Activated CD4-positive, alpha-beta T cell treated with anti-CD3 and anti-CD28 coated beads, Interleukin-2, amount 50 U/mL, for 24 hours (primary cell): ENCODE results near the gene SPTLC3.
"Not testable (repeated sequence)": the region's sequence is repeated elsewhere in the genome, so short reads cannot be mapped to it uniquely, and the experiment has no call there.

Experiments
- DNase-seq, 2 donors: peaks; one replicate each; pipeline ENCODE4 v3.0.0-alpha.2; 2020; ENCODE audit warnings: low read depth in 1 of 2, low spot score in 1 of 2

SPTLC3 gene

DNA sequence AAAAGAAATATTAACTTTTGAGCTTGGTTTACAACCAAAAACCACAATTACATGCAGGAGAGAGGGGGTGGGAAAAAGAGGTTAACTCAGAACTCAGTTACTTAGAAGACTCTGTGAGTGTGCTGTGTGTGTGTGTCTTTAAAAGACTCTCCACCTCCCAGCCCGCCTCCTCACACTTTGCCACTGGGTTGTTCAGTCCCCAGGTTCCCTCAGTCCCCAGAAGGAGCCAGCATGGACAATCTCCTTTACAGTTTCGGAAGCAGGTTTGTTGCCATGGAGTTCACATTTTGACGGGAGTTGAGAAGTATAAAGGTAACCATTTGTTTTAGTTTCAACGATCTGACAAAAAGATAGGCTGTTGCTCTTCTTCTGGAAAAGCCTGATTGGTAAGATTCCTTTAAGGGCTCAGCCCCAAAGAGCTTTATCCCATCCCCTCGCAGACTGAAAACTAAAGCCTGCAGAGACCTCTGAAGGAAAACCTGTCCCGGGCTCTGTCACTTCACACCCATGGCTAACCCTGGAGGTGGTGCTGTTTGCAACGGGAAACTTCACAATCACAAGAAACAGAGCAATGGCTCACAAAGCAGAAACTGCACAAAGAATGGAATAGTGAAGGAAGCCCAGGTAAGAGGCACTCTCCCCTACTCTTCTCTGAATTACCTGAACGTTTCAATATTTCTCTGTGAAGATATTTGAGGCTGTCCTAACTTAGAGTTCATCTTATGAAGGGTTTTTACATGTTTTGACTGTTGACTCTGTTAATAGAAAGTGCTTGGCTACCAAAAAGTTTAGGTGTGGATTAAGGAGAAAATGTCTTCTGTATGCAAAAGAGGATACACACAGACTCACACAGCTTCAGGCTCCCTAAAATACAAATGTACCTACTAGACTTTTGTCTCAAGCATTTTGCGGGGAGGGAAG lies at the start of gene SPTLC3:
SPTLC3 (plus strand) TSS at position 212 of the 921 bp plus-strand sequence; CDS start at position 508, 296 bp downstream.
- DNase-seq, result no peak

DNA sequence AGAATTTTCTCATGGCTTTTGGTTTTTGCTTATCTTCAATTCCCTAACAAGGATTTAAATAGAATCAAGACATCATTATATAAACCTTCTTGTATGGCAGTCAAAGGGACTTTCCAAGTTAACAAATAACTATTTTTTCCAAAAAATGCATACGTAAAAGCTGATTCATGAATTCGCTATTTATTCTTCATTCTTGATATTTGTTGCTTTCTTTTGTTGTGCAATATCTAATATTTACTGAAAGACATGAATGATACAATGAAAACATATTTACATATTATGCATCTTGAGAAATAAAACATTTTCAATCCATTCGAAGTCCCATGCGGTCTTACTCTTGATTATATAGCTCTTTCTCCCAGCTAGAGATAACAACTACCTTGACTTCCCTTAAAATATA lies 47.0 kb upstream of the SPTLC3 start:
- DNase-seq, result no peak

DNA sequence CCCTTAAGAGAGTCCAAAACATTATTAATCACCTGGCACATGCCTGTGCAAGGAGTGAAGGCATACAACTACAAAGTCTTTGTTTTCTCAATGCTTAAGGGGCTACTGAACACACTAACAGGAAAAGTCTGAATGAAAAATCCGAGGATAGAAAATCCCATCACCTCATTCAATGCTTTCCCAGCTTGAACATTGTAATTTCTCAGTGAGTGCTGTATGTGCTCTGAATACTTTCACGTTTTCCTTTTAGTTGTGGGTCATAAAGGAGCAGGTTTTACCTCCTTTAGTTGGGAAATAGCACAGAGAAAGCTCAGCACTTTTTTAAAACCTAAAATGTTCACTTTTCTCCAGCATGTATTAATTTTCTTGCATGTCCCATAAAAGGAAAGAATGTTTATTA lies 45.9 kb upstream of the SPTLC3 start:
- DNase-seq, result no peak

DNA sequence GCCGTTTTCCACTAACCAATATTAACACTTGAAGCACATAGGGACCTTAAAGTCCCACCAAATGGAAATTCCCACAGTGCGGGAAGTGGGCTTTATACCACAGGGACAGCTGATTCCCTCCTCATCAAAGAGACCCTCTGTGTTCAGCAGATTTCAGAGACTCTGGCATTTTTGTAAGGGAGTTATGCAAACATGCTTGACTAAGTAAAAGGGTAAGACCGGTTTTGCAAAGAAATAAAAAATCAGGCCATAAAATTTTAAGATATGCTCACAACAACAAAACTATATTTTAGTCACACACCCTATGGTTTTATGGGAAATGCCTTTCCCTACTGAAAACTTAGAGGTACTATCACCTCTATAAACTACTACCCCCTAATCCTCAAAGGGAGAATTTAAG lies 45.4 kb upstream of the SPTLC3 start:
- DNase-seq, result no peak

DNA sequence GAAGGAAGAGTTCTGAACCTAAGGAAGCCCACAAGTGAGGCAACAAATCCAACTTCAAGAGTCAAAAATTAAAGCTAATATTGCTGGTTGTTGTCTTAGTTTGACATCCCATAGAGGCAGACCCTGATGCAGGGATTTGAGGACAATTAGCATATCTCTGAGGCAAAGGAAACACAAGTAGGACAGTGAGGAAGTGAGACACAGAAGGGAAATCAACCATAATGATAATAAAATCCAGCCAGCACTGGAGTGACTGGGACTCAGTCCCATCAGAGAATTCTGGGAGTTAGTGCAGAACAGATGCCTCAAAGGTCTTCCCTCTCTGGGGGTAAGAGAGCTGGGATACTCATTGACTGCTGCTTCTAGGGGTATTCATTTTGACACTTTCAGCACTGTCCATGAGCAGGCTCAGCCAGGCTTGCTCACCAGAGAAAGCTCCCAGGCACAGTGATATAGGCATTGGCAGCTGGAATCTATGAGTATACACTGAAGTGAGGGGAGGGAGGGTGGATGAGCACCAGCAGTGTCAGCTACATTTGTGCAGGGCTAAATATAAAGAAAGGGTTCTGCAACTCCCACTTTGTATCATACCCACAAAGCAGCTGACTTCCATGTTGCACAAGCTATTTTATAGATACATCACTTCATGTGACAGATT lies 43.4 kb upstream of the SPTLC3 start:
- DNase-seq, result no peak

DNA sequence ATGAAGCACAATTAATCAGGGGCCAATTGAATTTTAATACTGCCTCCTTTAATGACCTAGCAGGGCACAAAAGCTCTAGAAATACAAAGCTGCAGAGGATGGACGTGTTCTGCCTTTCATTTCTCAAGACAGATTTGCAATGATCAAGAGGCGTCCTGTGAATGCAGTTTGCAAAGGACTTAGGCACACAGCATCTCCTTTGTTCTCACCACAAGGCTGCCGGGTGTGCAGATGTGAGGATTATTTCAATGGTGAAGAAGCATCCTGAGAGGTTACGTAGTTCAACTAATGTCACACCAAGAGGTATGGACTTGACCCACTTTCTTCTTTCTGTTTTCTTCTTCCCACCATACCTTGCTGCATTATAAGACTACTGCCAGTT lies 42.9 kb upstream of the SPTLC3 start:
- no peak for DNase-seq

DNA sequence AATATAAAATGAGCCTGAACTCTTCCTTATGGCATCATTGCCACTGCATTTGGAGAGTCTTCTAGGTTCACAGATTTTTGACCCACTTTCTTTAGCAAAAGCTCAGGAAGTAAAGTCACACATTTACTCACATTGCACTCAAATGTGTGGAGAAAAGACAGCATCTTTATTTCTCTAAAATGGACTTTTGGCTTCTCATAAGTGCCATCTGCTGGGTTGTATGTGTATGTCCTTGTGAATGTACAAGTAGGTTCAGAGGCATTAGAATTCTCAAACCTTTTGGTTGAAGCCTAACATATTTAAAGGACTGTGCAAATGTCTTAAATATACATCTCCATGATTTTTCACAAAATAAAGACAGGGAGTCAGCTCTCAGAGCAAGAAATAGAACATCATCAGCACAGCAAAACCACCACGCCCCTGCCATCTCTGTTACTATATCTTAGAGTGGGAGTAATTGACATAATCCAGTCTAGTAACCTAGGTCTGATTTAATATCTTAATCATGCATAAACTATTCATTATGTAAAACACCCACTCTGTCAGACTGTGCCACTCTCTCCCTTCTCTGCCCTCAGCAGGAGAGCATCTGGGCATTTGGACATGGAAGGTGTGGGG lies 42.2 kb upstream of the SPTLC3 start:
- no peak for DNase-seq

DNA sequence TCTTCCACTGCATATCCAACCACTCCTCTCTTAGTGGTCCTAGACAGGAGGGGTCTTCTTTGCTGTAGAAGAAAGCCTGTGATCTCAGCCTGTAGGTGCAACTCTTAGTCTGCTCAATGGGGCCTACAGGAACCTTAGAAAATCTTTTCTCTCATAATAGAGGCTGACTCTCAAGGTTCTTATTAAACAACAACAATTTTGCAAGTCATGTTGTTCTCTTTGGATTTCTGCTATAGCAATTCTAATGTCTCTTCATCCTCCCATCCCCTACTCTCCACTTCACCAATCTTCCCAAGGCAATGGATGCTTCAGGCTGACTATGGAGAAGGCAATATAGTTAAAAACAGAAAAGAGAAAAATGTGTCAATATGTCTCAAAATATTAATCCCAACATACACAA lies 40.8 kb upstream of the SPTLC3 start:
- DNase-seq, result no peak

DNA sequence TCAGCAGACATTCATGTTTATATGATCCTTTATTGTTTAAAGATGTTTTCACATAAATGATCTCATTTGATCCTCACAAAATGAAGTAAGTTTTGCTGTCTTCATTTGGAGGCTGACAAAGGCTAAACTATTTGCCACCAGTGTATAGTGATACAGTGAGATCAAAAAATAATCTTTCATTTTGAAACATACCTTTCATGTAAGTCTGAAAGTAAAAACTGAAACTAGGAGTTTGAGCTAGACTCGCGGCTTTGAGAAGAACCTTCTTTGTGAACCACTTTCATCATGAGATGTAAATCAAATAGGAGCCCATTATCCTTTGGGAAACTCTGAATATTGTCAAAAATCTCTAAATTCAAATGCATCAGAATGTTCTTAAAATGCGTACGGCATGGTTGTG lies 40.3 kb upstream of the SPTLC3 start:
- DNase-seq, result no peak

DNA sequence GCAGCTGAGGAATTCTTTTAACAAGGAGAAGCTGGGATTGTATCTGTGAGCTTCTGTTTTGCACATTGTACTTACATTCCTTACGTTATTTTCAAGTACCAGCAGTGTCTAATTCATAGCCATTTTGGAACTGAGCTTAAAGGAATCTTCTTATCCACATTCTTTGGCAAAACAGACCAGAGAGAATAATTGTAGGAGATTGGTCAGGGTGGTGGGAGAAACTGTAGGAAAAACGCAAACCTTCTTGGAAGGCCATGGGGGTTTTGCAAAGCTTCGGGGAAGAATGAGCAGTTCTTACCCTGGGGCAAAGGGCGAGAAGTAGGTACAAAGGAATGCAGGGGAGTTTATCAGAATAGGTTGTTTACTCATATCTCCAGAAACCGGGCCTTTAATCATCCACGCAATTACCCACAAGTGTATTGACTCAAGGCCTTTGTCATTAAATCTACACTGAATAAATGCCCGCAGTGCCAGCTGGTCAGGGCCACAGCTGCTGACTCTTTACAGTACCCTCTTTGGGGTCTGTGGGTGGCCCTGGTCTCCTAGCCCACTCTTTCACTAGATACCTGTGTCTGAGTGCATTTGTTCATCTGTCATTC lies 39.6 kb upstream of the SPTLC3 start:
- no peak for DNase-seq

DNA sequence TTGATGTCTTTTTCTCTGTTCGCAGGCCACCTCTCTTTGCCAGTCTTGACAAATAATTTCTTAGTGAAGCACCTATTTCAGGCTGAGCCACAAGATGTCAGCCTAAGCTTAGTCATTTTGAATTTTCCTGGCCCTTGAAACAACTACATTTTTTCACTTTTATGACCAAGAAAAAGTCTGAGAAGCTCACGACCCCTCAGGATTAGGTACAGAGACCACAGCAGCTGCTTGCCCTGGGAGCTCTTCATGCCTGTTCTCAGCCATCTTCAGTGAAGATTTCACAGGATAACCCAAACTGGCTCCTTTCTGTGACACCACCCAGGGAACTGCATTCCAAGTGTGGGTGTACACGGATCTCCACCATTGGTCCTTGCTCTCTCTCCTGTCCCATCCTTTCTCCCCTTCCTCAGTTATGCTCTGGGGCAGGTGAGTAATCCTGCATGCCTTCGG lies 38.4 kb upstream of the SPTLC3 start:
- no peak for DNase-seq

DNA sequence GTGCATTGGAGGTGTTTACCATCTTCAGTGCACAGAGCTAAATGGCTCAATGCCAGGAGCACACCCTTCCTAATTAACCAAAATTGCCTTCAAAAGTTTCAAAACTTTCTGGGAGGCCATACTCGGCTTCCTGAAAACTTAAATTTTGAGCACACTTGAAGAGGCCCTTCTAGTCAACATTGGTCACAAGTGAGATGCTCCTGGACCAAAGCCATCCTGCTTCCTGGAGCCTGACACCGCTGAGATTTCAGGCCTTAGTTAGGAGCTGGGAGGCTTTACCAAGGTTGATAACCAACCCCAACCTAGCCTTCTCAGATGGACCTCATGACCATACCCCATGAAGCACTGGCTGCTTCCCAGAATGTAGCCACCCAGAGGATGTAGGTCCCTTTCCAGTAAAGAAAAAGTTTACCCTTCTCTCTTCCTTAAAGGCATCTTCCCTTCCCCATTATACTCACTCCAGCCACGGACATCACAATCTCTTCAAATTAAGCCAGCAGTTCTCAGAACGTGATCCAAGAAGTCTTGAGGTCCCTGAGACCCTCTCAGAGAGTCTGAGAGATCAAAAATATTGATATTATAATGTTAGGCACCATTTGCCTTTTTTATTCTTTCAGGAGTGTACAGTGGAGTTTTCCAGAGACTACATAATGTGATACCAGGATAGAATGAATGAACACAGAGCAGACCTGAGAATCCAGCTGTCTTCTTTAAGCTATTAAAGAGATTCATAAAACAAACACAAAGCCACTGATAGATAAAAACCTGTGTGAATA lies 32.8 kb upstream of the SPTLC3 start:
- no peak for DNase-seq

DNA sequence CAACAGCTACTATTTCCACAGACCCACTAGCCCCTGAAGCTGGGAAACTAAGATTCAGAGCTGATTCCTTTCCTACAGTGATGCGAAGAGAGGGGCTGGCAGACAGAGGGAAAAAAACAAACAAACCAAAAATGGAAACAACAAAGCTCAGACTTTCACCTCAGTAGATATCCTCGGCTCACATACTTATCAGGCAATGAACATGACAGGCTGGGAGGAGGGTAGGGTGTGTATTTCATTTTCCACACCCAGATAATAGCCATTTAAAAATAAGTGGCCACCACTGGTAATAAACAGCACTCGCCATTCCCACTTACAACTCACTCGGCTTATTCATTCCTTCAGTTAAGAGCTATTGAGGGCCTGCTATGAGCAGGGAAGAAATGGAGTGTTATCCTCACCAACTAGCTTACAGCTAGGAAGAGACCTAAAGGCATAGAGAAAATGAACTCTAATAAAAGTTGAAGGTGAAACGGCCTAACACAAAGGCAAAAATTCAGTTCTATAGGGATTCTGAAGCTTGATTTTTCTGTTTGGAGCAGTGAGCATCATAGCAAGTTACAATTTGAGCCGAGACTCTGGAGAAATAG lies 32.0 kb upstream of the SPTLC3 start:
- DNase-seq, result no peak

DNA sequence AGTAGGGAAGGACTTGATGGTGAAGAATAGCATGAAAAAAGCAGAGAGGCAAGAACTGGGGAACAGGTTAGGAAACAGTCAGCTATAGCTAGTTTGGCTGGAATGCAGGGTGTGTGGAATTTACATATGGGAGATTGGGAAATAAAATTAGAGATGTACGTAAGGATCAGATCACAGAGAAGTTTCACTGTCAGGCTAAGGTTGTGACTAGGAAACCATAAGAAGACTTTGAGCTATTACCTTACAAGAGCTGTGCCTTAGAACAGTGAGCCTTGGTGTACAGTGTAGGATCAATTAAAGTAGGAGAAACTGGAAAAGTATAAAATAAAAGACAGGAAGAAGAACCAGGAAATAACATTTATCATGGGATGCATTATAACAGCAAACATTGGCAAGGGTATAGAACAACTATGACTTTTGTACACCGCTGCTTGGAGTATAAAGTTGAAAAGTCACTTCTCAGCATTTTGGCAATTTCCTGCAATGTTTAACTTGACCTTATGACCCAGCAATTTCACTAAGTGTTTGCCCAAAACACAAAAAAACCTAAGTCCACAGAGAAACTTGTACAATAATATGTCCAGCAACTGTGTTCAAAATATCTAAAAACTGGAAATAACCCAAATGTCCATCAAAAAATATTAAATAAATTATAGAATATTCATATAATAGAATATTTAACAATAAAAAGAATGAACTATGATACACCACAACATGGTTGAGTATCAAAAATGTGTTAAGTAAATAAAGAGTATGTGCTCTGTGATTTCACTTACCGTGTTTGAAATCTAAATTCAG lies 31.2 kb upstream of the SPTLC3 start:
- no peak for DNase-seq

DNA sequence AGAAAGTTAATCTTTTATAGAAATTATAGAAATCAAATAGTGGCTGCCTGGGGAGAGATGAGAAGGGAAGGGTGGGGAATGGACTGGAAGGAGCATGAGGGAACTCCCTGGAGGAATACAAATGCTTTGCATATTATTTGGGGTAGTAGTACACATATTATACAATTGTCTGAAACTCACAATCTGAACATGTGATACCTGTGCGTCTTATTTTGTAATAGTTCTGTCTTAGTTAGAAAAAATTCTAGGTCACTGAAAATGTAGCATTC lies 30.7 kb upstream of the SPTLC3 start:
- DNase-seq, result no peak

DNA sequence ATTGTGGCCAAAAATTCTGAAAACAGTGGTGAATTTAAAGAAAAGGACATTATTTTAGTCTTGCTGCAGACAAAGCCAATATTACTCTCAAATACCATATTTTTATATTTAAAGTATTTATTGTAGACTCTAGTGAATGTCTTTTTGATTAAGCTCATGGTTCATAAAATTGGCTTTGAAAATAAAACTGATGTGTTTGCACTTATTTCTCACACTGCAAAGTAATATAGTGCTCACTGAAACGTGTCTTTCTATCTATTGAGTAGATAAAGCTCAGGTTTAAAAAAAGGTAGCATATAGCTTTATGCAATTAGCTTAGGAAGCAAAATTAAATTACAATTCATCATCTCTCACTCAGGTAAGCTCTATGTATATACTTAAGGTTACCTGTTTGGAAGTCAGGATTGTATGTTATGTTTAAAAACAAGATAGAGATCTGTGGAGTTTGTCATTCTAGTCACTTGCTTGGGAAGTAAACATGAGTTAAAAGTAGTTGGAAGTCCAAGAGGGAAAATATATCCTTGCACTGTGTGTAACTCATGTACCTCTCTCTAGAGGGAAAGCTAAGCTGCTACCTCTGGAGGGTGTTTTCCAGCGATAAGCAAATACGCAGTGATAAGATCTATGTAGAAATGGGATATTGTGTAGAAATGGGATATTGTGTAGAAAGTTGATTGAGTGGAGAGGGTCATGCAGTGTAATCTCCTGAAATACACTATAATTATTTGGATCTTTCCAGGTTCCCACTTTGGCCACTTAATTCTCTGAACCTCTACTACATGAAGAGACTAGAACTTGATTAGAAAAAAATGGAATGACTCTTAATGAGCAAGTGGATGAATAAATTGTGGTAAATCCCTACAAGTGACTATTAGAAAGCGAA lies 29.9 kb upstream of the SPTLC3 start:
- no peak for DNase-seq

DNA sequence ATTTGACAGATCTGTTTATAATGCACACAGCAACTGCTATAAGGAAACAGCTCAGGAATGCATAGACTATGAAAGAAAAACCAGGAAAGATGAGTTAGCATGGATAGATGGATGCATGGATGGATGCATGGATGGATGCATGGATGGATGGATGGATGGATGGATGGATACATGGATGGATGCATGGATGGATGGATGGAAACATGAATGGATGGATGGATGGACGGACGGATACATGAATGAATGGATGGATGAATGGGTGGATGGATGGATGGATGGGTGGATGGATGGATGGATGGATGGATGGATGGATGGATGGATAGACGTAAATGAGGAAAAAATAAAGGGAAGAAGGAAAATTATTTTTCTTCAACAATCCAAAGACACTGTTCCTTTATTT lies 29.1 kb upstream of the SPTLC3 start:
- DNase-seq, result not testable (repeated sequence)

DNA sequence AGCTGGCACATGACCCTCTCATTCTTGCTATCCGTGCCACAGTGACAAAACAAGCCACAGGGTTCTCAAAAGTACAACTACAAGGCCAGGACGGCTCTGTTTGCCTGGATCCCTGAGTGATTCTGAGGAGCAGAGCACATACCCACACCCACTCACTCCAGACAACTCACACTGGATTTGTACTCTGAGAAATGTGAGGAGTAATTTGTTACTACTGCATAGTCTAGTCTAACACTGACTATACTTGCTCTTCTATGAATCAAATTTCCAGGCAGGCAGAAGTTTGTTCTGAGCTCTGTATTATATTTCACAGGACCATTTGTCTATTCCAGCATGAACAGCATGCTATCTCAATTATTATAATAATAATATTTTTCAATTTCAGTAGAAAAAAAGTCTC lies 26.7 kb upstream of the SPTLC3 start:
- DNase-seq, result no peak
